Pancreas (tissue), 10 donors: Measurements from ENCODE around the gene SUPT20HL1. TPM values are rescaled to one million over a fixed set of nuclear protein-coding genes. Genes with fewer than 3 reads are reported as not detected.

Source experiments
- ATAC-seq, 4 donors: fragments of 200-7000 bp; cut with Tn5 transposase; one replicate each; pipeline versions ENCODE4 v1.8.0 to v1.9.1; 2020; ENCODE audit warnings: mild to moderate bottlenecking in 4 of 4, moderate library complexity in 4 of 4
- DNase-seq, 6 donors: peaks; one replicate each; pipeline ENCODE4 v3.0.0-alpha.2; 2020
- FAIRE-seq: peaks from 2 replicates; lab custom pipeline; 2012; peaks lifted over from hg19 to GRCh38; lab: Jason Lieb, UNC
- H3K27ac ChIP-seq, 4 donors: fragments of 200-600 bp; sonication (generic); 1 replicate in 3 of 4; 2 replicates in 1 of 4; pipeline versions ENCODE4 v1.5.0 to v1.8.0; 2020
- H3K27me3 ChIP-seq, 4 donors: fragments of 200-600 bp; one replicate each; pipeline ENCODE4 v1.8.0; 2021
- H3K36me3 ChIP-seq, 3 donors: fragments of 200-600 bp; sonication (generic) in 1 of 3; one replicate each; pipeline versions ENCODE4 v1.5.0 to v1.8.0; 2020 to 2021
- H3K4me1 ChIP-seq, 3 donors: fragments of 200-600 bp; one replicate each; pipeline ENCODE4 v1.8.0; 2021
- H3K4me3 ChIP-seq, 4 donors: fragments of 200-600 bp; sonication (generic) in 2 of 4; one replicate each; pipeline versions ENCODE4 v1.5.0 to v1.8.0; 2020 to 2021
- H3K9me3 ChIP-seq, 4 donors: fragments of 200-600 bp; one replicate each; pipeline ENCODE4 v1.8.0; 2021
- CTCF ChIP-seq, 4 donors: fragments of 200-600 bp; sonication (generic) in 3 of 4; IDR thresholded peaks; one replicate each; pipeline versions ENCODE4 v1.5.0 to v1.8.0; 2021; ENCODE audit warnings: antibody characterized with exemption in 4 of 4
- WGBS, 2 donors: extraction: QIAGEN DNeasy Blood & Tissue Kit; methylation state at CpG; one replicate each; pipeline ENCODE4 v1.1.7; 2013; 5-methylcytosine and 5-hydroxymethylcytosine counted together
- intact Hi-C, 3 donors: fragments of 100-400 bp; cut with DNase I; formaldehyde crosslinking; loops; one replicate each; pipeline versions ENCODE4 v1.11.1 to v1.14.2; 2022
- polyA plus RNA-seq, 2 donors: library from polyadenylated mRNA; stranded (reverse); fragments of 200-250 nt; gene quantifications; one replicate each; pipeline ENCODE4 v1.2.3, GENCODE V29; 2013
- total RNA-seq, 6 donors: library from RNA; stranded (reverse); fragmentation: NEBNext Ultra II Directional in 4 of 6; extraction: Animal tissue kit (Norgen Biotek cat#: 25700) in 4 of 6; gene quantifications; one replicate each; pipeline versions ENCODE4 v1.2.1 to v1.2.4, GENCODE V29; 2021 to 2023
- donor health status: healthy with polysubstance abuse.
- donor health status: DM: no; HTN: no; CAD: no; lungs with moderate emphysema.
- donor health status: DM: no; HTN: no; CAD: no.
- donor health status: control.
- donor health status: control.
- donor health status: Bipolar disorder and iron deficiency.
- donor health status: DM: yes; HTN: yes; CAD: no.
- donor health status: DM: no; HTN: no; CAD: no.
- donor health status: DM: no; HTN: no; CAD: no.
- donor health status: DM: yes; HTN: yes; CAD: no.

The SUPT20HL1 gene
- total and polyA plus RNA-seq, 8 donors, result not detected

GRCh38 chrX:24334461-24334860, 26.0 kb upstream of the SUPT20HL1 start:
- TF ChIP-seq CTCF (IDR thresholded peaks at IDR 0.05), result no peak
- Histone ChIP-seq H3K9me3 (no peaks in the 10 kb centered on the region), H3K36me3 (no peaks in the 10 kb centered on the region), H3K4me3 (no peak overlapping the region), H3K27ac (no peak overlapping the region), H3K4me1 (no peaks in the 10 kb centered on the region), H3K27me3 (peaks cover 0 to 4% (median 0%) of the 10 kb centered on the region in 4 donors)
- no peak for DNase-seq
- intact Hi-C loops, result no loop called here
- no peak for FAIRE-seq
- ATAC-seq, result no peak

- intact Hi-C loops, result no loop called here
- no peak for DNase-seq
- 75 to 78% methylated on average over 1 of the region's 1 CpG for WGBS, 2 donors
Observed at GRCh38 chrX:24335871-24336270, 24.6 kb upstream of the SUPT20HL1 start.

GRCh38 chrX:24339911-24340310, 20.5 kb upstream of the SUPT20HL1 start:
- Histone ChIP-seq H3K27me3 (peaks cover 0 to 4% (median 0%) of the 10 kb centered on the region in 4 donors), H3K36me3 (no peaks in the 10 kb centered on the region), H3K4me1 (no peaks in the 10 kb centered on the region), H3K27ac (no peak overlapping the region), H3K9me3 (no peaks in the 10 kb centered on the region), H3K4me3 (no peak overlapping the region)
- DNase-seq (no peak), ATAC-seq (no peak), FAIRE-seq (no peak)
- no peak for TF ChIP-seq CTCF (IDR thresholded peaks at IDR 0.05)
- intact Hi-C loops, result no loop called here

More at GRCh38 chrX:24335871-24336270, 24.6 kb upstream of the SUPT20HL1 start:
- Histone ChIP-seq H3K4me3 (no peak overlapping the region), H3K4me1 (no peaks in the 10 kb centered on the region), H3K27ac (no peak overlapping the region), H3K9me3 (no peaks in the 10 kb centered on the region), H3K27me3 (peaks cover 0 to 4% (median 0%) of the 10 kb centered on the region in 4 donors), H3K36me3 (no peaks in the 10 kb centered on the region)
- no peak for ATAC-seq
- TF ChIP-seq CTCF (IDR thresholded peaks at IDR 0.05), result no peak
- FAIRE-seq, result no peak

- Histone ChIP-seq H3K4me1 (no peaks in the 10 kb centered on the region), H3K36me3 (no peaks in the 10 kb centered on the region), H3K4me3 (no peak overlapping the region), H3K9me3 (no peaks in the 10 kb centered on the region), H3K27ac (no peak overlapping the region), H3K27me3 (peaks cover 0 to 2% (median 0%) of the 10 kb centered on the region in 4 donors)
- no peak for TF ChIP-seq CTCF (IDR thresholded peaks at IDR 0.05)
- intact Hi-C loops, result no loop called here
- no peak for DNase-seq
- no peak for FAIRE-seq
- WGBS, 2 donors, result 65 to 85% methylated on average over 2 of the region's 2 CpGs
- ATAC-seq, result no peak
Observed at GRCh38 chrX:24340501-24340900, 19.9 kb upstream of the SUPT20HL1 start.

- 59 to 73% methylated on average over 1 of the region's 1 CpG for WGBS, 2 donors
- no peak for FAIRE-seq
- DNase-seq, result no peak
- intact Hi-C loops, result no loop called here
- Histone ChIP-seq H3K36me3 (no peaks in the 10 kb centered on the region), H3K27ac (no peak overlapping the region), H3K9me3 (no peaks in the 10 kb centered on the region), H3K4me3 (no peak overlapping the region), H3K27me3 (no peaks in the 10 kb centered on the region), H3K4me1 (no peaks in the 10 kb centered on the region)
- no peak for ATAC-seq
- no peak for TF ChIP-seq CTCF (IDR thresholded peaks at IDR 0.05)
Observed at GRCh38 chrX:24341795-24342194, 18.6 kb upstream of the SUPT20HL1 start.
